Duodenal mucosa (tissue), 2 donors: ENCODE results near the gene FIBIN.

Experiments
- H3K27ac ChIP-seq: one replicate; pipeline ENCODE4 v1.7.0; 2013; ENCODE audit warnings: low read depth, low read length
- H3K27me3 ChIP-seq, 2 donors: one replicate each; pipeline ENCODE4 v1.7.0; 2013; ENCODE audit warnings: low read length in 2 of 2, control low read depth in 1 of 2; ENCODE audit not compliant: insufficient read depth in 2 of 2, control insufficient read depth in 1 of 2
- H3K36me3 ChIP-seq, 2 donors: one replicate each; pipeline ENCODE4 v1.7.0; 2013; ENCODE audit warnings: low read length in 2 of 2, control low read depth in 1 of 2; ENCODE audit not compliant: insufficient read depth in 2 of 2, control insufficient read depth in 1 of 2
- H3K4me1 ChIP-seq, 2 donors: one replicate each; pipeline ENCODE4 v1.7.0; 2013; ENCODE audit warnings: low read length in 2 of 2, control low read depth in 1 of 2; ENCODE audit not compliant: insufficient read depth in 2 of 2, control insufficient read depth in 1 of 2
- H3K4me3 ChIP-seq, 2 donors: one replicate each; pipeline ENCODE4 v1.7.0; 2013; ENCODE audit warnings: low read length in 2 of 2, low read depth in 1 of 2
- H3K9ac ChIP-seq, 2 donors: one replicate each; pipeline ENCODE4 v1.7.0; 2013; ENCODE audit warnings: low read length in 2 of 2, low read depth in 1 of 2
- H3K9me3 ChIP-seq, 2 donors: one replicate each; pipeline ENCODE4 v1.7.0; 2013; ENCODE audit warnings: low read length in 2 of 2, control low read depth in 1 of 2; ENCODE audit not compliant: control insufficient read depth in 1 of 2

The FIBIN gene

DNA sequence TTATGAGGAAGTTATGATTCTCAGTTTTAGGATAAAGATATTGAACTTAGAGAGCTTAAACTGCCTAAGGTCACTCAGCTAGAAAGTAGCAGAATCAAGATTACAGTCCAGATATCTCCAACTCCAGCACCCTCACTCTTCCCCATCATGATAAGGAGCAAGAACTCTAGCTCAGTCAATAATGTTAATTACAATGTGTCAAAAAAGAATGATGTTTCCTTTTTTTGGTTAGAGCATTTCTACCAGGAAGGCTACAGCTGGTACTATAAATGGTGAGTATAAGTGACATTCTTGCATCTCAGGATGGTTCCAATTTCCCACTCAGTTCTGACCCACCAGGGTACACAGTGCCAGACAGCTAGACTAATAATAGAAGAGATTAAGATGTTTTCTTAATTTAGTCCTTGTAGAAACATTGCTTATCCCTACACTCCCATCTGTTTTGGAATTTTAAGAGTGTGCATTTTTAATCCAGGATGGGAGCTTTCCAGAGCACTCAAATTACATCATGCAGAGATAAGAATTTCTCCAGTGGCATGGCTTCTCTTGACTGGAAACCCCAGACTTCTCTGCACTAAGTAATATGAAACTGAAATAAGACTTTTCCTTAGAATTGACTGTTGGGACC, 25.1 kb downstream of the FIBIN start:
- Histone ChIP-seq H3K9me3 (no peaks in the 10 kb centered on the region), H3K4me1 (no peaks in the 10 kb centered on the region), H3K36me3 (no peaks in the 10 kb centered on the region), H3K27ac (no peak overlapping the region), H3K4me3 (no peak overlapping the region), H3K27me3 (no peaks in the 10 kb centered on the region), H3K9ac (no peak overlapping the region)

GRCh38 chr11:27020751-27021150, 26.8 kb downstream of the FIBIN start:
- Histone ChIP-seq H3K27ac (no peak overlapping the region), H3K9me3 (no peaks in the 10 kb centered on the region), H3K4me1 (no peaks in the 10 kb centered on the region)

DNA sequence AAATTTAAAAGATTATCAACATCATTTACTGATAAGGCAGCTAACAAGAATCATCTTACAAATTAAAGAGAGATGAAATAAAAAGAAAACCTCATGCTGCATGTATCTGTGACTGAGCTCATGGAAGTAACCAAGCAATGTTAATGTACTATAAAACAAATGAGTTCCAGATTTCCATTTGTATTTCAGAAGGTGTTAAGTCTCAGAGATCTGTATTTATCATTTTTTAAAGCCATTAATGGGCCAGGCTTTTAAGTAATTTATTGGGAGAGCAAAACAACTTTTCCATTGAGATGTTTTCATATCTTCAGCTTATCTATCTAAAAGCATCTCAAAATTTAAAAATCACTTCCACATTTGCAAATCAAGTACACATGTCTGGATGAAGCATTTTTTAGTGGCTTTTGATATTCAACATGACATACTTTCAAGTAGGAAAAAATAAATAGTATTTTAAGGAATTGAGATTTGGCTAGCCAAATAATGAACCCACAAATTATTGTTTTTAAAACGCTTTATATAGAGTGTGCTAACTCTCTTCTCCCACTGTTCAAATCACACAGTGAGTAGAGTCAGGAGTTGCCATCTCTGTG, 28.8 kb downstream of the FIBIN start:
- no peaks in the 10 kb centered on the region for H3K4me1 ChIP-seq
- H3K27ac ChIP-seq = no peak overlapping the region
- H3K36me3 ChIP-seq = no peaks in the 10 kb centered on the region
- H3K4me3 ChIP-seq = no peak overlapping the region
- no peaks in the 10 kb centered on the region for H3K9me3 ChIP-seq
- H3K27me3 ChIP-seq = no peaks in the 10 kb centered on the region
- H3K9ac ChIP-seq = no peak overlapping the region

More at GRCh38 chr11:27020751-27021150, 26.8 kb downstream of the FIBIN start:
- no peaks in the 10 kb centered on the region for H3K36me3 ChIP-seq
- no peaks in the 10 kb centered on the region for H3K27me3 ChIP-seq
- H3K9ac ChIP-seq = no peak overlapping the region
- H3K4me3 ChIP-seq = no peak overlapping the region

DNA sequence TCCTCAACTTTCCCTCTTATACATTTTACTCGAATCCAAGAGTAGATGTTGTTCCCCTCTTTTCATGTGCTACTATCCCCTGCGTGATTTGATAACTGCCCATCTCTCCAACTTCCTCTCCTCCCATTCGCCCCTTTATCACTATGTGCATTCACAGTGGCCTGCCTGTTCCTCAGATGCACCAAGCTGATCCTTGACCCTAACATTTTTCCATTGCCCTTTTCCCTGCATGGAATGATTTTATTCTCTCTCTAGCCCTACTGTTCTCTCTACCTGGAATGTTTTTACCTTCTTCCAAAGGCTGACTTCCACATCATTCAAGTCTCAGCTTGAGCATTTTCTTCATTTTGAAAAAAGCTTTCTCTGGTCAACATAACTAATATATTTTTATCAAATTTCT, 31.0 kb downstream of the FIBIN start:
- Histone ChIP-seq H3K9ac (no peak overlapping the region), H3K27me3 (no peaks in the 10 kb centered on the region), H3K4me3 (no peak overlapping the region), H3K4me1 (no peaks in the 10 kb centered on the region), H3K36me3 (no peaks in the 10 kb centered on the region), H3K9me3 (no peaks in the 10 kb centered on the region), H3K27ac (no peak overlapping the region)

- Histone ChIP-seq H3K27ac (no peak overlapping the region), H3K36me3 (no peaks in the 10 kb centered on the region), H3K4me3 (no peak overlapping the region), H3K27me3 (no peaks in the 10 kb centered on the region), H3K9ac (no peak overlapping the region), H3K4me1 (no peaks in the 10 kb centered on the region), H3K9me3 (no peaks in the 10 kb centered on the region)
These were observed 31.5 kb downstream of the FIBIN start for GRCh38 chr11:27025312-27025955.

DNA sequence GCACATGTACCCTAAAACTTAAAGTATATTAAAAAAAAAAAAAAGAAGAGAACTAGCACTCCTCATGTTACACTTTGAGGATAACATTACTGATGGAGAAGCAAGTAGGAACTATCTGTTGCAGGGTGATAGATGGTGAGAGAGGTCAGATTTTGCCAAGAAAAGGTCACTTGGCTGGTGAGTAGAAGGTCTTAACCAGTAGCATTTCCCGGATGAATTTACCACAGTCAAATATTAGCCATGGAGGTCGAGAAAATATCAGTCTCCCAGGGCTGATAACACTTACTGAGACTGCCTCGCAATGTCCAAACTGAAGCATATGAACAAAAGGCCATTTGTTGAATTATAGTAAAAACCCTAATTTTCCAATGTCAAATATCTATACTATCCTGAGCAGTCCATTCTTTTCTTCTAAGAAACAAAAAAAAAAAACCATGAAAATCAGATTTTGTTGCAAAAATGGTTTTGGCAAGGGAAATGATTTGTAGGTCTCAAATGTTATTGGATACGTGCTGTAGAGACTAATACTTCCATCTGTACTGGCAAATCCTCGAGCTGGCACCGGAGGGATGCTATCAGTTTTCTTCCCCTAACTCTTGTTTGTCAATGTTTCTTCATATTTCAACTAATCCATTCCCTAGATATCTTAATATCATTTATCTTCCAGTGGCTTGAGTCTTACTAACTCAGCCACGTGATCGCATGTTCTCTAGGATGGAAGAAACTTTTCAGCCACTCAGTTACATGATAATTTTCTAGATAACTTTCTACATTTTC, 32.2 kb downstream of the FIBIN start:
- no peak overlapping the region for H3K27ac ChIP-seq

GRCh38 chr11:27028561-27028965, 34.7 kb downstream of the FIBIN start:
- Histone ChIP-seq H3K4me1 (no peaks in the 10 kb centered on the region), H3K27me3 (no peaks in the 10 kb centered on the region), H3K4me3 (no peak overlapping the region), H3K27ac (no peak overlapping the region), H3K9ac (no peak overlapping the region), H3K9me3 (no peaks in the 10 kb centered on the region), H3K36me3 (no peaks in the 10 kb centered on the region)

More for the DNA sequence above, 32.2 kb downstream of the FIBIN start:
- Histone ChIP-seq H3K4me1 (no peaks in the 10 kb centered on the region), H3K9ac (no peak overlapping the region), H3K4me3 (no peak overlapping the region), H3K9me3 (no peaks in the 10 kb centered on the region), H3K36me3 (no peaks in the 10 kb centered on the region), H3K27me3 (no peaks in the 10 kb centered on the region)

DNA sequence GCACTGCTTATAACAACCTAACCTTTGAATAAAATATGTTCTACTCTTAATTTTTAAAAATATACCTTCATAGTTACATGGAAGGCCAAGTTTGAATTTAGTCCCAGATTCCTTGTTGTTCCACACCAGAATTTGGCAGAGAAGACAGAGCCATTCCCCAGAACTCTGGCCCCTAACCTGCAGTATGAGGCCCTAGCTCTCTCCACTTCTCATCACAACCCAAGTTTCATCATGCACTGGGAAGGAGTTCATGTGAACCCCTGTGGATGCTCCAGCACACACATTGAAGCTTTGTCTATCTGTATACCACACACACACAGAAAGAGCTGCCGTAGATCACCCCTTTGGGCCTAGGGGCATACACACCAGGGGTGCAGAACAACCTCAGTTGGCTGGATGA, 36.1 kb downstream of the FIBIN start:
- Histone ChIP-seq H3K9ac (no peak overlapping the region), H3K36me3 (no peaks in the 10 kb centered on the region), H3K4me1 (no peaks in the 10 kb centered on the region), H3K27me3 (no peaks in the 10 kb centered on the region), H3K27ac (no peak overlapping the region), H3K9me3 (no peaks in the 10 kb centered on the region), H3K4me3 (no peak overlapping the region)

- Histone ChIP-seq H3K36me3 (no peaks in the 10 kb centered on the region), H3K9ac (no peak overlapping the region), H3K4me1 (no peaks in the 10 kb centered on the region), H3K9me3 (no peaks in the 10 kb centered on the region), H3K27ac (no peak overlapping the region), H3K4me3 (no peak overlapping the region), H3K27me3 (no peaks in the 10 kb centered on the region)
These were observed 37.8 kb downstream of the FIBIN start for GRCh38 chr11:27031754-27032153.

GRCh38 chr11:27039873-27040272, 46.0 kb downstream of the FIBIN start:
- Histone ChIP-seq H3K9me3 (no peaks in the 10 kb centered on the region), H3K9ac (no peak overlapping the region), H3K4me3 (no peak overlapping the region), H3K27me3 (no peaks in the 10 kb centered on the region), H3K36me3 (no peaks in the 10 kb centered on the region), H3K4me1 (no peaks in the 10 kb centered on the region), H3K27ac (no peak overlapping the region)
